WTC11 (cell line): ENCODE data around the gene VCX3B. TPM values are rescaled to one million over a fixed set of nuclear protein-coding genes. Genes with fewer than 3 reads are reported as not detected.
"Not testable (repeated sequence)": the region's sequence is repeated elsewhere in the genome, so short reads cannot be mapped to it uniquely, and the experiment has no call there.

Experiments
- ATAC-seq: fragments of 200-7000 bp; cut with Tn5 transposase; 2 replicates; pipeline ENCODE4 v1.10.0; 2021; ENCODE audit warnings: mild to moderate bottlenecking, moderate library complexity
- Bru-seq: library from RNA; stranded (reverse); fragments of 400-500 nt; gene quantifications from one replicate; lab custom pipeline; 2021; lab: Mats Ljungman, UMichigan
- CTCF ChIA-PET: fragments of 300-600 bp; sonication (Branson Sonifier 250); formaldehyde crosslinking; loops from one replicate; lab custom pipeline; 2021; ENCODE audit warnings: antibody characterized with exemption; lab: Charles Lee
- POLR2A ChIA-PET: fragments of 350-600 bp; sonication (Branson Sonifier 250); formaldehyde crosslinking; loops from one replicate; lab custom pipeline; 2021; ENCODE audit warnings: antibody characterized with exemption; lab: Charles Lee
- DNase-seq: peaks from one replicate; pipeline ENCODE4 v3.0.0; 2021; ENCODE audit warnings: low spot score
- H3K27ac Mint-ChIP-seq: 2 replicates; pipeline ENCODE4 v1.8.0; 2021; ENCODE audit warnings: mixed read lengths
- H3K27me3 Mint-ChIP-seq: 2 replicates; pipeline ENCODE4 v1.8.0; 2021; ENCODE audit warnings: low read depth, mild to moderate bottlenecking, moderate library complexity, mixed read lengths
- H3K36me3 Mint-ChIP-seq: 2 replicates; pipeline ENCODE4 v1.8.0; 2021; ENCODE audit warnings: mixed read lengths
- H3K4me1 Mint-ChIP-seq: 2 replicates; pipeline ENCODE4 v1.8.0; 2022; ENCODE audit warnings: mixed read lengths
- H3K4me3 Mint-ChIP-seq: 2 replicates; pipeline ENCODE4 v1.8.0; 2021; ENCODE audit warnings: mild to moderate bottlenecking, moderate library complexity, mixed read lengths
- H3K9me3 Mint-ChIP-seq: 2 replicates; pipeline ENCODE4 v1.8.0; 2021; ENCODE audit warnings: mixed read lengths
- ATF3 ChIP-seq: sonication (generic); formaldehyde crosslinking; conservative IDR thresholded peaks from 2 replicates; pipeline ENCODE4 v1.8.1; 2022; ENCODE audit warnings: mild to moderate bottlenecking, missing genetic modification reagents
- EMX1 ChIP-seq: fragments of 250-450 bp; sonication (Bioruptor Pico); IDR thresholded peaks from 2 replicates; pipeline ENCODE4 v1.8.0; 2021; ENCODE audit warnings: mild to moderate bottlenecking
- ESRRA ChIP-seq: sonication (generic); formaldehyde crosslinking; IDR thresholded peaks from 2 replicates; pipeline ENCODE4 v1.8.1; 2022; ENCODE audit warnings: mild to moderate bottlenecking, missing genetic modification reagents, borderline replicate concordance
- IRF2 ChIP-seq: sonication (generic); formaldehyde crosslinking; IDR thresholded peaks from 2 replicates; pipeline ENCODE4 v1.8.0; 2022; ENCODE audit warnings: low read depth, missing genetic modification reagents, borderline replicate concordance
- JAZF1 ChIP-seq: fragments of 250-450 bp; sonication (Bioruptor Pico); IDR thresholded peaks from 2 replicates; pipeline ENCODE4 v1.9.0; 2021; ENCODE audit warnings: moderate library complexity, mild to moderate bottlenecking, inconsistent platforms
- KAT7 ChIP-seq: sonication (generic); formaldehyde crosslinking; IDR thresholded peaks from 2 replicates; pipeline ENCODE4 v1.8.1; 2023; ENCODE audit warnings: missing genetic modification reagents, mild to moderate bottlenecking, borderline replicate concordance
- MXD4 ChIP-seq: fragments of 250-450 bp; sonication (Bioruptor Pico); IDR thresholded peaks from 2 replicates; pipeline ENCODE4 v1.8.0; 2021; ENCODE audit warnings: mild to moderate bottlenecking, moderate library complexity, borderline replicate concordance
- RORB ChIP-seq: fragments of 250-450 bp; sonication (Bioruptor Pico); IDR thresholded peaks from 2 replicates; pipeline ENCODE4 v1.9.0; 2021; ENCODE audit warnings: mild to moderate bottlenecking
- STAT6 ChIP-seq: sonication (generic); formaldehyde crosslinking; conservative IDR thresholded peaks from 2 replicates; pipeline ENCODE4 v1.8.1; 2023; ENCODE audit warnings: mild to moderate bottlenecking, low read depth, missing genetic modification reagents, moderate library complexity
- USF2 ChIP-seq: sonication (generic); formaldehyde crosslinking; IDR thresholded peaks from 2 replicates; pipeline ENCODE4 v1.8.1; 2023; ENCODE audit warnings: mild to moderate bottlenecking, missing genetic modification reagents, moderate library complexity
- ZBTB21 ChIP-seq: sonication (generic); formaldehyde crosslinking; IDR thresholded peaks from 2 replicates; pipeline ENCODE4 v1.8.1; 2023; ENCODE audit warnings: mild to moderate bottlenecking, missing genetic modification reagents, borderline replicate concordance
- ZBTB43 ChIP-seq: sonication (generic); formaldehyde crosslinking; IDR thresholded peaks from 2 replicates; pipeline ENCODE4 v1.8.1; 2023; ENCODE audit warnings: mild to moderate bottlenecking, missing genetic modification reagents
- ZNF232 ChIP-seq: sonication (generic); formaldehyde crosslinking; IDR thresholded peaks from 2 replicates; pipeline ENCODE4 v1.8.0; 2022; ENCODE audit warnings: mild to moderate bottlenecking, missing genetic modification reagents
- ZNF263 ChIP-seq: sonication (generic); formaldehyde crosslinking; IDR thresholded peaks from 2 replicates; pipeline ENCODE4 v1.8.1; 2022; ENCODE audit warnings: low read depth, mild to moderate bottlenecking, moderate library complexity, missing genetic modification reagents
- ZNF671 ChIP-seq: fragments of 250-450 bp; sonication (Bioruptor Pico); IDR thresholded peaks from 2 replicates; pipeline ENCODE4 v1.8.0; 2021; ENCODE audit warnings: mild to moderate bottlenecking
- long read RNA-seq, 3 experiments: library from RNA in 1 of 3; library from capped mRNA in 1 of 3; library from polyadenylated mRNA in 1 of 3; unstranded in 2 of 3; stranded (forward) in 1 of 3; transcript quantifications; one replicate each; pipeline ENCODE4 v2.0.0, GENCODE V29; 2021
- total RNA-seq: library from RNA; stranded (reverse); gene quantifications from 3 replicates; pipeline ENCODE4 v1.2.3, GENCODE V29; 2021
- TF ChIP-seq, protein P1 (sequence below): fragments of 250-450 bp; sonication (Bioruptor Pico); IDR thresholded peaks from 2 replicates; pipeline ENCODE4 v1.9.0; 2021; ENCODE audit warnings: mild to moderate bottlenecking

Gene VCX3B
- total RNA-seq (not detected in 3 replicates), Bru-seq, nascent RNA (percentile 11 among the genes with signal in this experiment)
- long read RNA-seq, experiment 1: 0 reads
- long read RNA-seq, experiment 2: 0 reads
- long read RNA-seq, experiment 3: 0 reads

DNA sequence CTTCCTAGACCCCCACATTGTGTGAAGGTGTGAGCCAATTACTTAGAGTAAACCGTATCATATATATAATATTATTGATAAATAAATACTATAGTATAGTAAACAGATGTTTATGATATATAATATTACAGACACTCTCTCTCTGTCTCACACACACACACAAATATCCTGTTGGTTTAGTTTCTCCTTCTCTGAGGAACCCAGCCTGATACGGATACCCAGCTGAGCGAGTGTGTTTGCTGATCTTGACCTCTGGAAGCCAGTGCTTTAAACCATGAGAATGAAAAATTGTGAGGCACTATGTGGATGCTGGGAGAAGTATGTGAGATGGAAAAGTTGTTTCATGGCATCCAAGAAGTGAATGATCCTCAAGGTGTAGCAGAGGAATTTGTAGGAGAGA lies at the start of gene VCX3B:
Gene VCX3B (plus strand): TSS at position 301 of the 400 bp plus-strand sequence. CDS start 621 bp downstream, outside the sequence.
- POLR2A ChIA-PET, ATAC-seq, H3K27me3 Mint-ChIP-seq, CTCF ChIA-PET, H3K36me3 Mint-ChIP-seq, DNase-seq, H3K4me1 Mint-ChIP-seq, H3K9me3 Mint-ChIP-seq, H3K4me3 Mint-ChIP-seq, H3K27ac Mint-ChIP-seq: not testable (repeated sequence)

DNA sequence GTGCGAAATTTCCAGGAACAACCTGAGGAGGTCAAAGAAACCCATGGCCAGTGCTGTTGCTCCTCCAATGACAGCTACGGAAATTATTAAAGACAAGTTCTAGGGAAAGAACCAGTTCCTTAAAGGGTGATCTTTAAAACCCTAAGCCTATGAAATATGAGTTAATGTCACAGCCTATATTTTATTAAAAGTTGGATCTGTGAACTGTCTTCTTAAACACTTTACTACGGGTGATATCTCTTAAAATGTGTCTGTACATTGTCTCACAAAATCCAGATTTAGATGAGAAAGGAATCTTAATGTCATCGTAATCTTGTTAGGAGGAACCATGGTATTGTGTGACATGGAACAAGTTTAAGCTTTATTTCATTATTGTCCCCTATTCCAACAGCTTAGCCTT lies 46.3 kb upstream of the VCX3B start:
- no peak overlapping the region for H3K27ac Mint-ChIP-seq
- H3K36me3 Mint-ChIP-seq: peaks cover 3% of the 10 kb centered on the region
- POLR2A ChIA-PET: no interaction called here
- TF ChIP-seq ZNF671 (CRISPR knock-in tag) (no peak), USF2 (no peak), STAT6 (CRISPR knock-in tag) (no peak), ESRRA (CRISPR knock-in tag) (no peak), ATF3 (CRISPR knock-in tag) (no peak), RORB (CRISPR knock-in tag) (no peak)
- TF ChIP-seq, protein P1, sequence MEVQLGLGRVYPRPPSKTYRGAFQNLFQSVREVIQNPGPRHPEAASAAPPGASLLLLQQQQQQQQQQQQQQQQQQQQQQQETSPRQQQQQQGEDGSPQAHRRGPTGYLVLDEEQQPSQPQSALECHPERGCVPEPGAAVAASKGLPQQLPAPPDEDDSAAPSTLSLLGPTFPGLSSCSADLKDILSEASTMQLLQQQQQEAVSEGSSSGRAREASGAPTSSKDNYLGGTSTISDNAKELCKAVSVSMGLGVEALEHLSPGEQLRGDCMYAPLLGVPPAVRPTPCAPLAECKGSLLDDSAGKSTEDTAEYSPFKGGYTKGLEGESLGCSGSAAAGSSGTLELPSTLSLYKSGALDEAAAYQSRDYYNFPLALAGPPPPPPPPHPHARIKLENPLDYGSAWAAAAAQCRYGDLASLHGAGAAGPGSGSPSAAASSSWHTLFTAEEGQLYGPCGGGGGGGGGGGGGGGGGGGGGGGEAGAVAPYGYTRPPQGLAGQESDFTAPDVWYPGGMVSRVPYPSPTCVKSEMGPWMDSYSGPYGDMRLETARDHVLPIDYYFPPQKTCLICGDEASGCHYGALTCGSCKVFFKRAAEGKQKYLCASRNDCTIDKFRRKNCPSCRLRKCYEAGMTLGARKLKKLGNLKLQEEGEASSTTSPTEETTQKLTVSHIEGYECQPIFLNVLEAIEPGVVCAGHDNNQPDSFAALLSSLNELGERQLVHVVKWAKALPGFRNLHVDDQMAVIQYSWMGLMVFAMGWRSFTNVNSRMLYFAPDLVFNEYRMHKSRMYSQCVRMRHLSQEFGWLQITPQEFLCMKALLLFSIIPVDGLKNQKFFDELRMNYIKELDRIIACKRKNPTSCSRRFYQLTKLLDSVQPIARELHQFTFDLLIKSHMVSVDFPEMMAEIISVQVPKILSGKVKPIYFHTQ: no peak
- H3K4me1 Mint-ChIP-seq: no peaks in the 10 kb centered on the region
- no peaks in the 10 kb centered on the region; the same call in 1 of the 2 replicates for H3K27me3 Mint-ChIP-seq
- no peak overlapping the region for H3K4me3 Mint-ChIP-seq
- CTCF ChIA-PET: no interaction called here
- H3K9me3 Mint-ChIP-seq: peaks cover 17% of the 10 kb centered on the region
- ATAC-seq (no peak), DNase-seq (no peak)

GRCh38 chrX:8424912-8425311 lies 39.7 kb upstream of the VCX3B start:
- ChIA-PET POLR2A (no interaction called here), CTCF (no interaction called here)
- Mint-ChIP-seq H3K27ac (no peak overlapping the region), H3K36me3 (no peaks in the 10 kb centered on the region), H3K9me3 (no peaks in the 10 kb centered on the region), H3K27me3 (no peaks in the 10 kb centered on the region), H3K4me3 (no peak overlapping the region), H3K4me1 (peaks cover 9% of the 10 kb centered on the region)
- TF ChIP-seq ZNF263 (CRISPR knock-in tag) (no peak), RORB (CRISPR knock-in tag) (no peak), MXD4 (CRISPR knock-in tag) (no peak)
- ATAC-seq: no peak
- no peak for DNase-seq

DNA sequence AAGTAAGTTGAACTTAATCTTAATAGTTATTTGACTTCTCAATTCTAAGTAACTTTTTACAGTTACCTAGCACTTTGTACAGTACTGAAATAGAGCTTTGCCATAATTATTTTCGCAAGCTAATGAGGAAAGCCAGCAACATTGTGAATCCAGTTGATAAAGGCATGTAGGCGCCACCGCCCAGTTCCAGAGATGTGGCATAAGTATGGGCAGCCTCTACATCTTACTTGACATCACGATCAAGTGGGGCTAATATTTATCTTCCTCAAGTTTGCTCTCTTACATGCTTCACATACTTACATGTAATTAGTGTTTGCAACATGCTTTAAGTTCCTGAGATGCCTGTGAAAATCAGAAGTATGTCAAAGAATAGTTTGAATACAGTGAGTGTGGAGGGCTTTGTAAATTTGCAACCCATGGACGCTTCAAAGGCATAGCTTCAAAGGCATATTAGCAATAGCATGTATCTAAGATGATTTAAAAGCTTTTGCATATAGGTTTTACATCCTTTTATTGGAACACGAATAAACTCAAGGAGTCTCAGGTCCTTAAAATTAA lies 34.9 kb upstream of the VCX3B start:
- DNase-seq: no peak
- POLR2A ChIA-PET: no interaction called here
- no peak overlapping the region for H3K27ac Mint-ChIP-seq
- peaks cover 7% of the 10 kb centered on the region for H3K4me1 Mint-ChIP-seq
- no peaks in the 10 kb centered on the region for H3K27me3 Mint-ChIP-seq
- no peaks in the 10 kb centered on the region for H3K9me3 Mint-ChIP-seq
- ATAC-seq: no peak
- CTCF ChIA-PET: no interaction called here
- no peaks in the 10 kb centered on the region for H3K36me3 Mint-ChIP-seq
- H3K4me3 Mint-ChIP-seq: no peak overlapping the region
- TF ChIP-seq STAT6 (CRISPR knock-in tag): no peak
- TF ChIP-seq ZBTB43 (CRISPR knock-in tag): no peak
- no peak for TF ChIP-seq EMX1
- TF ChIP-seq KAT7: no peak
- TF ChIP-seq ATF3 (CRISPR knock-in tag): no peak
- no peak for TF ChIP-seq ZBTB21 (CRISPR knock-in tag)
- no peak for TF ChIP-seq ZNF232 (CRISPR knock-in tag)
- no peak for TF ChIP-seq IRF2 (CRISPR knock-in tag)
- TF ChIP-seq JAZF1 (CRISPR knock-in tag): no peak
